Thoracic aorta (tissue), 2 donors: ENCODE measurements around the gene WSCD2. TPM values are rescaled to one million over a fixed set of nuclear protein-coding genes. Genes with fewer than 3 reads are reported as not detected.

Source experiments
- ATAC-seq: fragments of 150-250 bp; one replicate; pipeline ENCODE4 v1.8.0; 2017; ENCODE audit warnings: low read depth; ENCODE audit not compliant: insufficient number of reproducible peaks, low FRiP score
- DNase-seq: peaks from one replicate; pipeline ENCODE4 v3.0.0-alpha.2; 2020; ENCODE audit warnings: low spot score
- H3K27ac ChIP-seq, 2 donors: fragments of 200-600 bp; sonication (generic); 1 replicate in 1 of 2; 2 replicates in 1 of 2; pipeline ENCODE4 v1.5.1; 2016; ENCODE audit warnings: mild to moderate bottlenecking in 2 of 2, moderate library complexity in 2 of 2
- H3K27me3 ChIP-seq: fragments of 200-600 bp; sonication (generic); replicated peaks from 2 replicates; pipeline ENCODE4 v1.6.0; 2016; ENCODE audit warnings: mild to moderate bottlenecking; ENCODE audit not compliant: insufficient read depth
- H3K36me3 ChIP-seq: fragments of 200-600 bp; sonication (generic); one replicate; pipeline ENCODE4 v1.5.1; 2016
- H3K4me1 ChIP-seq, 2 donors: fragments of 200-600 bp; sonication (generic); 1 replicate in 1 of 2; 2 replicates in 1 of 2; pipeline versions ENCODE4 v1.5.1 to v1.6.0; 2016; ENCODE audit warnings: low read depth in 2 of 2, mild to moderate bottlenecking in 1 of 2; ENCODE audit not compliant: control insufficient read depth in 1 of 2
- H3K4me3 ChIP-seq: fragments of 200-600 bp; sonication (generic); 2 replicates; pipeline ENCODE4 v1.5.1; 2016; ENCODE audit warnings: mild to moderate bottlenecking
- H3K9me3 ChIP-seq: fragments of 200-600 bp; sonication (generic); 2 replicates; pipeline ENCODE4 v1.5.1; 2016
- CTCF ChIP-seq: fragments of 200-600 bp; sonication (generic); IDR thresholded peaks from one replicate; pipeline ENCODE4 v1.5.1; 2019; ENCODE audit warnings: antibody characterized with exemption
- total RNA-seq, 2 donors: library from RNA; depleted of rRNA; stranded (reverse); fragments of >200 nt; gene quantifications; one replicate each; pipeline versions ENCODE4 v1.1.0 to v1.2.3, GENCODE V29; 2016

Gene WSCD2
- total RNA-seq, 2 donors from 2014 or later: 3.3 to 6.9 TPM

DNA sequence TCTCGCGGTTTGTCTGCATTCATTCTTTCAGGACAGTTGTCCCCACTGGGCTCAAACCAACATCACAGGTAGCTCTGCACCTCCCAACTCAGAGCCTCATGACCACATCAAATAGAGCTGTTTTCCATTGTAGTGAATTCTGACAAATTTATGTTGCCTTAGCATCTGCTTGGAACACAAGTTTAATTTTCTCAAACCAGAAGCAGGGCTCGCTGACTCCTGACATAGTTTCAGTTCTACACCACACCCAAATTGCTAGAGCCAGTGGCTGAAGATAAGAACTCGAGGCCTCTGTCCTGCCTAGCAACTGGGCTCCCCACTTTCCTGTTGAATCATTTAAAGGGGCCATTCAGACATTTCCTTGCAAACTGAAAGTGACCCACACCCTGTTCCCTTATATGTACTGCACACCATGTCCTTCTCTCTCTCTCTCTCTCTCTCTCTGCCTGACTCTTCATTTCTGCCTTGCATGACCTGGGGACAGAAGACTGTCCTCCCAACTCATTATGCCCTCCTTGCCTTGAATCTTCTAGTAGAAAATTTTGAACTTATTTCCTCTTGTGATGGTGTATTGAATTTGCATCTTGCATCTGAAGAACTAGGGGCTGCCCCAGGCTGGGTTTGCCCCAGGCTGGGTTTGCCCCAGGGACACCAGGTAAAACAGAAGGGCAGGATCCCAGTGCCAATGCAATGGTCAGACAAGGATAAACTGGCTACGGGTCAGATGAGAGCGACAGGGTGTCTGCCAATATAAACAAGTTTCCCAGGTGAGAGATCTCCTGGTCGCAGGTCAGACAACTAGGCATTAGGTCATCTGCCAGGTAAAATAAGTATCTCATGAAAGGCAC is 9.7 kb upstream of the WSCD2 start:
- Histone ChIP-seq H3K36me3 (no peaks in the 10 kb centered on the region), H3K4me3 (no peak overlapping the region), H3K27me3 (no peaks in the 10 kb centered on the region), H3K4me1 (peaks cover 0 to 4% of the 10 kb centered on the region in 2 donors), H3K9me3 (no peaks in the 10 kb centered on the region), H3K27ac (no peak overlapping the region)
- no peak for DNase-seq
- no peak for ATAC-seq
- TF ChIP-seq CTCF: no peak

DNA sequence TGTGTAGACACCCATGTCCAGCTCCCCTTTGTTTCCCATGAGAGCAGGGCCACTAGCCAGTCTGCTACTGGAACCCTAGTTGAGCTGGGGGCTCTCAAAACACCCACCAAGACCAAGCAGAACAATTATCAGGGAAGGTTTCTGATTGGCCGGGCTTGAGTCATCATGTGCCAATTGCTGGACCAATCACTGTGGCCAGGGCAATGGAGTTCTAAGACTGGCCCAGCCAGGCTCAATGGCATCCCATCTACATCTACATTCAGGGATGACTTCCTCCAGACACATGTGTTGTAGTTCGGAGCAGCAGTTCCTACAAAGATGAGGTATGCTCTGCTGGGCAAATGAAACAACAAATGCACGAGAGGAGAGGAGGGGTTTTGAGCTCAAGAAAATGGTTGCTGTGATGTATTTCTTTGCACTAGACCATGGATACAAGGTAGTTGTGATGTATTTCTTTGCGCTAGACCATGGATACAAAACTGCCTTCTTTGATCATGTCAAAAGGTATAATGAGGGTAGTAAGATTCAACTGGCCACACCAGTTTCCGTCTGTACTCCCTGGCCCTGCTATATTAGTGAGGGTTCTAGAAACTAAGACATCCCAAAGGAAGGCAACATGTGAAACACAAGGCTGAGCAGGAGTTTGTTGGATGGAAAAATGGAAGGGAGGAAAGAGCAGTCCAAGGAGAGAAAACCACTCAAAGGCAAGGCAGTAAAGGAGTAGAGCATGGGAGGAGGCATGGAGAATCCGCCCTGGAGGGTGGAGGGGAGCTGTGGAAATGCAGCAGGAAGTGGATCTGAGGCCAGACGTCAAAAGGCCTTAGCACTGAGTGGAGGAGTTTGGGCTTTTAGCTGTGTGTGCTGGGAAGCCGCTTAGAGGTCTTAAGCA is 8.9 kb upstream of the WSCD2 start:
- no peak for TF ChIP-seq CTCF
- ATAC-seq: no peak
- Histone ChIP-seq H3K4me3 (no peak overlapping the region), H3K9me3 (no peaks in the 10 kb centered on the region), H3K4me1 (peaks cover 0 to 4% of the 10 kb centered on the region in 2 donors), H3K27ac (no peak overlapping the region), H3K36me3 (no peaks in the 10 kb centered on the region), H3K27me3 (no peaks in the 10 kb centered on the region)
- DNase-seq: no peak

DNA sequence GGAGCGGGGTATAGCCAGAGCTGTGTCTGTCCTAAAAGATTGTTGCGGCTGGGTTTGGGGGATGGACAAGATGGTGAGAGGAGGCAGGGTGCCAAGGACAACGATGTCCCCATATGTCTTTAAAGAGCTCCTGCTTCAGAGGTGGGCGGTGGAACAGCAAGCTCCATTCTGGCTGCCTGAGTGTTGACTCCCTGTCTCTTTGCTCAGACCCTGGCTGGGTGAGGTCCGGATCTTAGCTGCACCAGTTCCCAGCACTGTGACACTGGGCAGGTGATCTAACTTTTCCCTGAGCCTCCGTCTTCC is 8.3 kb upstream of the WSCD2 start:
- ATAC-seq: no peak
- H3K27ac ChIP-seq: no peak overlapping the region
- no peak for TF ChIP-seq CTCF

GRCh38 chr12:108121320-108121719 is 7.8 kb upstream of the WSCD2 start:
- peaks cover 0 to 4% of the 10 kb centered on the region in 2 donors for H3K4me1 ChIP-seq
- no peak overlapping the region for H3K4me3 ChIP-seq
- H3K27ac ChIP-seq: no peak overlapping the region
- H3K9me3 ChIP-seq: no peaks in the 10 kb centered on the region
- TF ChIP-seq CTCF: no peak
- DNase-seq (no peak), ATAC-seq (no peak)
- no peaks in the 10 kb centered on the region for H3K36me3 ChIP-seq
- H3K27me3 ChIP-seq: no peaks in the 10 kb centered on the region

More for the DNA sequence above, 8.3 kb upstream of the WSCD2 start:
- Histone ChIP-seq H3K27me3 (no peaks in the 10 kb centered on the region), H3K4me1 (peaks cover 0 to 4% of the 10 kb centered on the region in 2 donors), H3K36me3 (no peaks in the 10 kb centered on the region), H3K9me3 (no peaks in the 10 kb centered on the region), H3K4me3 (no peak overlapping the region)
- no peak for DNase-seq
